Dermis microvascular lymphatic vessel endothelial cell (primary cell): Measurements from ENCODE around the gene KIF19. TPM values are rescaled to one million over a fixed set of nuclear protein-coding genes. Genes with fewer than 3 reads are reported as not detected.
"Not testable (repeated sequence)": the region's sequence is repeated elsewhere in the genome, so short reads cannot be mapped to it uniquely, and the experiment has no call there.

Experiments used
- DNase-seq, 2 donors: peaks; one replicate each; pipeline versions ENCODE4 v3.0.0 to v3.0.0-alpha.2; 2010; ENCODE audit warnings: low read depth in 2 of 2
- total RNA-seq: library from RNA; depleted of rRNA; stranded (reverse); fragments of >200 nt; gene quantifications from 2 replicates; pipeline ENCODE4 v1.2.1, GENCODE V29; 2014

Gene KIF19
- total RNA-seq, 1 donor from 2014 or later = 1.5 TPM

DNA sequence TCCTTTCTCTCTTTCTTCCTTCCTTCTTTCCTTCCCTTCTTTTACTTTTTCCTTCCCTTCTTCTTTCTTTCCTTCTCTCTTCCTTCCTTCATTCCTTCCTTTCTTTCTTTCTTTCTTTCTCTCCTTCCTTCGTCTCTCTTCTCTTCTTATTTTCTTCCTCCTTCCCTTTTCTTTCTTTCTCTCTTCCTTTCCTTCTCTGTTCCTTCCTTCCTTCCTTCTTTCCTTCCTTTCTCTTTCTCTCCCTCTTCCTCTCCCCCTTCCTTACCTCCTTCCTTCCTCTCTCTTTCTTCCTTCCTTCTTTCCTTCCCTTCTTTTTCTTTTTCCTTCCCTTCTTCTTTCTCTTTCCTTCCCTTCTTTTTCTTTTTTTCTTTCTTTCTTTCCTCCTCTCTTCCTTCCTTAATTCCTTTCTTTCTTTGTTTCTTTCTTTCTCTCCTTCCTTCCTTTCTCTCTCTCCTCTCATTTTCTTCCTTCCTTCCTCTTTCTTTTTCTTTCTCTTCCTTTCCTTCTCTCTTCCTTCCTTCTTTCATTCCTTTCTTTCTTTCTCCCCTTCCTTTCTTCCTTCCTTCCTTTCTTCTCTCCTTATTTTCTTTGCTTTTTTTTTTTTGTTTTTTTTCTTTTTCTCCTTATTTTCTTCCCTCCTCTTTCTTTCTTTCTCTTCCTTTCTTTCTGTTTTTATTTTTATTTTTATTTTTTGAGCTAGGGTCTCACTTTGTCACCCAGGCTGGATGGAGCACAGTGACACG lies 64.1 kb downstream of the KIF19 start:
- no peak for DNase-seq

- no peak for DNase-seq
These were observed 64.9 kb downstream of the KIF19 start for GRCh38 chr17:74390680-74391653.

GRCh38 chr17:74391771-74392170 lies 65.7 kb downstream of the KIF19 start:
- DNase-seq = no peak

- DNase-seq = no peak
These were observed 66.8 kb downstream of the KIF19 start for GRCh38 chr17:74392848-74393247.

GRCh38 chr17:74393346-74393942 lies 67.4 kb downstream of the KIF19 start:
- no peak for DNase-seq

GRCh38 chr17:74394275-74394950 lies 68.4 kb downstream of the KIF19 start:
- DNase-seq = no peak

DNA sequence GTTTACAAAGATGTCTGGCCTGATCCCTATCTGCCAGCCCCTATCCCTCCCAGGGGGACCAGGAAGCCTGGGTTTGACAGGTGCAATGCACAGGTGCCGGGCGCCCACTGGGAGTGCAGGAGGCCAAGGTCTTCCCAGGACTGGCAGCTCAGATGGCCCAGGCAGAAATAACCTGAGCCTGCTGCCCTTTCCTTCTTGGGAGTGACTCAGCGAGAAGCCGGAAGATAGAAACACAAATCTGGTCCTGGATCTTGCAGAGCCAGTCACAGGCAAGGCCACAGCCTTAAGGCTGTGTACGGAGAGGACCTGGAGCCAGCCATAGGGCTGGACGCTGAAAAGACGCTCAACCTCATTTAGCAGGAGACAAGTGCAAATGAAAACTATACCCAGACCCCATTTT lies 69.0 kb downstream of the KIF19 start:
- no peak for DNase-seq

GRCh38 chr17:74396567-74396966 lies 70.5 kb downstream of the KIF19 start:
- no peak for DNase-seq

- DNase-seq = no peak
These were observed 76.0 kb downstream of the KIF19 start for GRCh38 chr17:74402048-74402447.

DNA sequence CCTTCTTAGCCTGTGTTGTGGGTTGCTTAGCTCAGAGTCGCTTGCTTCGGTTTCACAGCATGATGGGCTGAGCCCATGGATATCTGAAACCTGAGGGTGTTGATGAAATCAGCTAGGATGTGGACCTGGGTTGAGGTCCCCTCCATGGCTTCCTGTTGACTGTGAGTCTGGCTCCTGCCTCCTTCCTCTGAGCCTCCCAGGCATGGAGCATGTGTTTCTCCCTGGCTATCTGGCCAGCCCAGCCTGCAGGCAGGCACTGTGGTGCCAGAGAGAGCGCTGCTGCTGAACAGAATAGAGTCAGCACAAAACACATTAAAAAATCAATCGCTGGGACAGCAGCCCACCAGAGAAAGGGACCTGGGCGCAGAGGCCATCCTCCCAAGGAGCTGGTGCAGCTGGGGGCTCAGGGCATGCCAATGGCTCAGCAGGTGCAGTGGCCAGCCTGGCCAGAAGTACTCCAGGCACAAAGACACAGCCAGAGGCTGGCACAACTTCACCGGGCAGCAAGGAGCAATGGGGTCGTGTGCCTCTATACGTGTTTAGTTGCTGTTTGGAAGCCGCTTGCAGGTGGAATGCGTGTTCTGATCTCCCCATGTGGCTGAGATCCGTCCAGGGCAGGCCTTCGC lies 77.6 kb downstream of the KIF19 start:
- no peak for DNase-seq

DNA sequence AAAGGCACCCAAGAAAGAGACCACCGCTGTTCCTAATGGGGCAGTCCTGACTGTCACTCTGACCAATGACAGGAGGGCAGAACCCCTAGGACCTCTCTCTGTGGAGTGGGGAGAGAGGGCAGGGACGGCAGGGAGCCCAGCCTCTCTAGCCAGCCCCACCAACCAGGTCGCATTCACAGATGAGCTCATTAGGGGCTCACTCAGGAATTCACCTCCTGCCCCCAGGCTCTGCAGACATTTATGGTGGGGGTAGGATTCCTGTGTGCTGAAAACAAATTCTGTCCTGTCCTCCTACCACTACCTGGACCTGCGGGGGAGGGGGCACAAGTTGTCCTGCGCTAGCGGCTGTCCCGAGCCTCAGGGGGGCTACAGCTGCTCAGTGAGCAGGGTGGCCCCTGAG lies 78.2 kb downstream of the KIF19 start:
- no peak for DNase-seq

DNA sequence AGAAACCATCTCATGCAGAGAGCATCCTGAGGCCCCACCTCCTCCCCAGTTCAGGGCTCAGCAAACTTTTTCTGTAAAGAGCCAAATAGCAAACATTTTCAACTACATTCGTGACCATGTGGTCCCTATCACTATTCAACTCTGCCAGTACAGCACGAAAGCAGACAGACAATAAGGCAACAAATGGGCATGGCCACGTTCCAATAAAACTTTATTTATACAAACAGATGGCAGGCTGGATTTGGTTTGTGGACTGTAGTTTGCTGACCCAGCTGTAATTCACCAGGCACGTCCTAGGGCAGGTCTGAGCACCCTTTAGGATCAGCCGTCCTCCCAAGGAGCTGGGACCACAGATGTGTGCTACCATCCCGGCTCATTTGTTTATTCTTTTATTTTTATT lies 78.8 kb downstream of the KIF19 start:
- DNase-seq = no peak

GRCh38 chr17:74405311-74405710 lies 79.3 kb downstream of the KIF19 start:
- DNase-seq = not testable (repeated sequence)

Other genes starting within 250 kb of the KIF19 start
- 1,518 and 2,766 TPM in 2 replicates for gene RPL38, start 122.5 kb upstream of the KIF19 start, total RNA-seq
- gene TTYH2, start 112.7 kb upstream of the KIF19 start, total RNA-seq = 0.51 and 0.90 TPM in 2 replicates
- gene DNAI2, start 52.0 kb upstream of the KIF19 start, total RNA-seq = 0.13 TPM in 1 of 2 replicates, not detected in the other
- gene BTBD17, start 35.6 kb downstream of the KIF19 start, total RNA-seq = not detected in 2 replicates
- 0.13 TPM in 1 of 2 replicates, not detected in the other for gene GPR142, start 41.3 kb downstream of the KIF19 start, total RNA-seq
- gene GPRC5C, start 105.9 kb downstream of the KIF19 start, total RNA-seq = 2.3 and 10.0 TPM in 2 replicates
- gene CD300A, start 140.4 kb downstream of the KIF19 start, total RNA-seq = not detected in 2 replicates
- gene CD300LB, start 205.2 kb downstream of the KIF19 start, total RNA-seq = not detected in 2 replicates
- gene CD300C, start 219.9 kb downstream of the KIF19 start, total RNA-seq = not detected in 2 replicates
- gene CD300H, start 241.3 kb downstream of the KIF19 start, total RNA-seq = not detected in 2 replicates